Measurements from ENCODE around the gene CDT1.
"Not testable (repeated sequence)": the region's sequence is repeated elsewhere in the genome, so short reads cannot be mapped to it uniquely, and the experiment has no call there.

CDT1 gene

GRCh38 chr16:88782454-88783390, 20.9 kb upstream of the CDT1 start:
- peak; percentile 46 for DNase-seq (ENCODE audit: low spot score)

GRCh38 chr16:88783391-88784073, 20.1 kb upstream of the CDT1 start:
- no peak for DNase-seq (ENCODE audit: low spot score)

- DNase-seq (ENCODE audit: low spot score), result peak; percentile 63
Measured at GRCh38 chr16:88784074-88784855, 19.3 kb upstream of the CDT1 start.

DNA sequence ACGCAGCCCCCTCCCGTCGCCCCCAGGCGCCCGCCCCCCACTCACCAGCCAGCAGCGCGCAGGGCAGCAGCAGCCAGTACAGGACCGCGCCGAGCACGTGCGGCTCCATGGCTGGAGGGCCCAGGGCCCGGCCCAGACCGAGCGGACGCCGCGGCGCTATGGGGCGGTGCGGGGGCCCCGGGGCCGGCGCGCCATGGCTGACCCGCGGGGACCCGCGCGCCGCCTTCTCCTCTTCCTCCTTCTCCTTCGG, 18.8 kb upstream of the CDT1 start:
- no peak for DNase-seq (ENCODE audit: low spot score)

GRCh38 chr16:88785106-88785924, 18.3 kb upstream of the CDT1 start, which contains the start of gene PIEZO1:
PIEZO1 (minus strand) TSS chr16:88785220; CDS start chr16:88784964, 256 bp downstream.
- peak; percentile 75 for DNase-seq (ENCODE audit: low spot score)

- no peak for DNase-seq (ENCODE audit: low spot score)
Measured at GRCh38 chr16:88787579-88788314, 15.8 kb upstream of the CDT1 start.

GRCh38 chr16:88788749-88789148, 14.8 kb upstream of the CDT1 start:
- DNase-seq (ENCODE audit: low spot score), result not testable (repeated sequence)

- no peak for DNase-seq (ENCODE audit: low spot score)
Measured at GRCh38 chr16:88789594-88789993, 14.0 kb upstream of the CDT1 start.

- DNase-seq (ENCODE audit: low spot score), result no peak
Measured at GRCh38 chr16:88790312-88791211, 13.0 kb upstream of the CDT1 start.

GRCh38 chr16:88792078-88792550, 11.5 kb upstream of the CDT1 start:
- DNase-seq (ENCODE audit: low spot score), result no peak

GRCh38 chr16:88792668-88793250, 10.8 kb upstream of the CDT1 start:
- DNase-seq (ENCODE audit: low spot score), result no peak

GRCh38 chr16:88793251-88793954, 10.2 kb upstream of the CDT1 start:
- no peak for DNase-seq (ENCODE audit: low spot score)

DNA sequence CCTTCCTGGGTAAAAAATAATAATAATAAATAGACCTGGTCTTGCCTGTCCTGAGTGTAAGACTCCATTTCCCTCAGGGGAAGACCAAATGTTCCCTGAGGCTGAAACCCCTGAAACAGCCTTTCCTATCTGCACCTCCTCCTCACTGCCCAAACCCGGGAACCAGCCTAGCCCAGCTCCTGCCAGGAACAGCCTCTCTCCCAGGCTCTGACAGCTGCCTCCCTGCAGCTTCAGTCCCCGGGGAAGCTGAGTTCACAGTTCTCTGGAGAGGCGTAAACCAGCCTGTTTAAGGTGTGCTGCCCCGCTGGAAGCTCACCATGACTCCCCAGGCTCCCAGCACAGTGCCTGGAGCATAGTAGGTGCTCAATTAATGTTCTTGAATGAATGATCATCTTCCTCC, 7.3 kb upstream of the CDT1 start:
- DNase-seq (ENCODE audit: low spot score), result no peak

DNA sequence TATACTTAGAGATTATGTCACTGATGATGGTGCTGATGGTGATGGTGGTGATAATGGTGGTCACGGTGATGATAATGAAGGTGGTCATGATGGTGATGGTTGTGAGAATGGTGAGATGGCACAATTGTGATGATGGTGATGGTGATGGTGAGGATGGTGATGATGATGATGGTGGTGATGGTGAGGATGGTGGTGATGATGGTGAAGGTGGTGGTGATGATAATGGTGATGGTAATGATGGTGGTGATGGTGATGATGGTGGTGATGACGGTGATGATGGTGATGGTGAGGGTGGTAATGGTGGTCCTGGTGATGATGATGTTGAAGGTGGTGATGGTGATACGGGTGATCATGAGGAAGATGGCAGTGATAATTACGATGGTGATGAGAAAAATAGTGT, 5.5 kb upstream of the CDT1 start:
- DNase-seq (ENCODE audit: low spot score), result no peak

DNA sequence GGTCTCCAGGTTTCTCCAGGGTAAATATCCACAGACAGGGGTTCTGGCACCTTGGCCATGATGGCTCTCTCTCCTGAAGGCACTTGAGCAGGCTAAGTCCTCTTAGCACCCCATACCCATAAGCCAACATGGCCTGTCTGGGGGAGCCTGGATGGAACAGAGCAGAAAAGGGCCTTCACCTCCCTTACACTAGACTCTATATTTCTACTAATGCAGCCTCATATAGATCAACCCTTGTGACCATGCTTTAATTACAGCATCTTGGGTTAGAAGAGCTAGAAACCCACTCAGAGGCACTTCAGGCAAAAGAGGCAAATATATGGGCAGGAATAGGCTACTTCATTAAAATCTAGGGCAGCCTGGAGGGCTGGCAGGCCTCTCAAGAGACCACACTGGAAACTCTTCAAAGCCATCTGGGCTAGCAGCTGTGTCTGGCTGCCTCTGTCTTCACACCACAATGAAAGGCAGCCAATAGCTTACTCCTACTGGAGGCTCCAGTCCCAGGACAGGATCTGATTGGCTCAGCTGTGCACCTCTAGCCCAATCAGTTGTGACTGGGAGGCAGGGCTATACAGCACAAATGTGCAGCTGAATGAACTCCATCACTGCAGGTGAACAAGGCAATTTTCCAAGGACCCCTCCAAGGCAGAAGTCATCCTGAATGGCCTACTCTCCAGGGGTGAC, 4.7 kb upstream of the CDT1 start:
- DNase-seq (ENCODE audit: low spot score), result no peak

DNA sequence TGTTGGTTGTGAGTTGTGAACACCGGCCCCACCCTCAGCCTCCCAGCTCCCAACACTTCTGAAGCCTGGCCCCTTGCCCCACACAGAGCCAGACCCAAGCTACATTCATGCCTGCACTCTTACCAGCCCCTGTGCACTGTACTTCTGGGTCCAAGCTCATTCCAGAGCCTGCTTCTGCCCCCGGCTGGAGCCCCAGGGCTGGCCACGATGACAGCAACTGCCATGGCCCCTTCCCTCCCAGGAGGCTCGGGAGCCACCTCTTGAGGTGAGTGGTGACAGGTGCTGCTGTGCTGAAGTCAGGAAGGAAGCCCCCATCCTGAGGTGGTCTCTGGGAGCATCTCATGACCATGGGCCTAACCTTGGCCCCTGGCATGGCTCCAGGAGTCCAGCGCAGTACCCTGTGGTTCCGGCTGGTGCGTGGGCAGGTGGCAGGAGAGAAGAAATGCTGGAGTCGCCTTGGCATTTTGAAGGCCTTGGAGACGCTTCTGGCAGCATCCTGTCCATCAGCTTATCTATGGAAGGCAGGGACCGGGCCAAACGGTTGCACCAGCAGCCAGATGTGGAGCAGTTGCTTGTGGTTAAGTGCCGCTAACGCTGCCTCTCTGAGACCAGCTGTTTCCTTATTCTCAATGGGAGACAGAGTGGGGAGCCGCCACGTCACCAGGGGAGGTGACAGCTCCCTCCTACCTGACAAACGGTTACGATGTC, 3.9 kb upstream of the CDT1 start:
- no peak for DNase-seq (ENCODE audit: low spot score)

DNA sequence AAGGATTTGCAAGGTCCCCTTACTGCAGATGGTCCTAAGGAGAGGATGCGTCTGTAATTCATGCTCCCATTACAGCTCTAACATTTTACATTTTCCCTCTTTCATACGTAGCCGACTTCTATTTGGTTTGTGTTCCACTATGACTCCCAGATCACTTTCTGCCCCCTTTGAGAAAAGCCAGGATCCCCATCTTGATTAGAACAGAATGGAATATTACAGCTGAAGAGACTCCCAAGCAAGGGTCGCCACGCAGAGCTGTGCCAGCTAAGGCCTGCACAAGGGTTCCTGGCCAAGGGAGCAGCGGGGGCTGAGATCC, 3.4 kb upstream of the CDT1 start:
- DNase-seq (ENCODE audit: low spot score), result no peak

- DNase-seq (ENCODE audit: low spot score), result no peak
Measured at GRCh38 chr16:88804173-88804551, 573 bp downstream of the CDT1 start.

All from hematopoietic multipotent progenitor cell treated with erythropoietin and hydrocortisone succinate and interleukin-3 and kit ligand, for 17 days (in vitro differentiated cells).